Thyroid gland (tissue), 4 donors: Measurements from ENCODE around the gene ATP8A1. TPM values are rescaled to one million over a fixed set of nuclear protein-coding genes. Genes with fewer than 3 reads are reported as not detected.

Experiments
- DNase-seq, 2 donors: peaks; one replicate each; pipeline ENCODE4 v3.0.0-alpha.2; 2019
- H3K27ac ChIP-seq, 3 donors: fragments of 200-600 bp; sonication (generic); 1 replicate in 2 of 3; 2 replicates in 1 of 3; pipeline ENCODE4 v1.5.1; 2016 to 2019; ENCODE audit warnings: mild to moderate bottlenecking in 1 of 3, moderate library complexity in 1 of 3
- H3K27me3 ChIP-seq: fragments of 200-600 bp; sonication (generic); one replicate; pipeline ENCODE4 v1.5.1; 2019
- H3K36me3 ChIP-seq, 2 donors: fragments of 200-600 bp; sonication (generic); one replicate each; pipeline ENCODE4 v1.5.1; 2016 to 2019
- H3K4me1 ChIP-seq, 2 donors: fragments of 200-600 bp; sonication (generic); one replicate each; pipeline ENCODE4 v1.5.1; 2017 to 2019
- H3K4me3 ChIP-seq, 3 donors: fragments of 200-600 bp; sonication (generic); replicated peaks in 1 of 3; 1 replicate in 2 of 3; 2 replicates in 1 of 3; pipeline ENCODE4 v1.5.1; 2016; ENCODE audit warnings: mild to moderate bottlenecking in 1 of 3
- H3K9me3 ChIP-seq: fragments of 200-600 bp; sonication (generic); one replicate; pipeline ENCODE4 v1.5.1; 2017
- POLR2A ChIP-seq, 2 donors: fragments of 450-650 bp; IDR thresholded peaks; one replicate each; pipeline ENCODE4 v1.6.1; 2017; ENCODE audit warnings: antibody characterized with exemption in 2 of 2, mild to moderate bottlenecking in 2 of 2, moderate library complexity in 1 of 2
- WGBS, 2 donors: methylation state at CpG; one replicate each; pipeline ENCODE4 v1.1.5; 2017; 5-methylcytosine and 5-hydroxymethylcytosine counted together
- intact Hi-C: fragments of 100-400 bp; cut with DNase I; formaldehyde crosslinking; loops from one replicate; pipeline ENCODE4 v1.15.1; 2023
- total RNA-seq, 4 donors: library from RNA; depleted of rRNA; stranded (reverse); fragments of >200 nt; gene quantifications; one replicate each; pipeline ENCODE4 v1.2.3, GENCODE V29; 2016
- TF ChIP-seq, protein P1 (sequence below), 6 experiments: fragments of 200-600 bp in 3 of 6; fragments of 450-650 bp in 3 of 6; sonication (generic) in 3 of 6; IDR thresholded peaks; one replicate each; pipeline ENCODE4 v1.5.1; 2016 to 2019; ENCODE audit warnings: antibody characterized with exemption in 6 of 6, mild to moderate bottlenecking in 2 of 6, inconsistent platforms in 1 of 6, moderate library complexity in 1 of 6

ATP8A1 gene
- total RNA-seq, 4 donors from 2014 or later, result 191 to 274 (median 245) TPM

DNA sequence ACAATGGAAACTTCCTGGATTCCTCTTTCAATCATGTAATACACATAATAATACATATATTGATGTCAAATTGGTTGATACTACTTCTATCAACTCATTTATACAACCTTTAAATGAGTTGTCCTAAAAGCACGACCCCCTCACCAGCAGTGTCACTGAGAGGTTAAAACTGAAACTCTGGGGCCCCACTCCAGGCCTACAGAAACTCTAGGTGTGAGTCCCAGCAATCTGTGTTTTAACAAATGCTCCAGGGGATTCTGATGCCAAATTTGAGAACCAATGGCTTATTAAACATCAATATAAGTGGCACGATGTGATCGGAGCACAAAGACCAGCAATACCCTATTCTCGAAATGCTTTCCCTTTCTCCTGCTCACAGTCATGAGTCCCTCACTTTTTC is 47.9 kb downstream of the ATP8A1 start:
- Histone ChIP-seq H3K9me3 (no peaks in the 10 kb centered on the region), H3K36me3 (peaks cover 0 to 9% of the 10 kb centered on the region in 2 donors), H3K4me1 (peaks cover 16 to 22% of the 10 kb centered on the region in 2 donors), H3K27ac (no peak overlapping the region), H3K27me3 (no peaks in the 10 kb centered on the region), H3K4me3 (no peak overlapping the region)
- no peak for DNase-seq
- intact Hi-C loops, result no loop called here
- no peak for TF ChIP-seq POLR2A (IDR thresholded peaks at IDR 0.05)
- TF ChIP-seq, protein P1, sequence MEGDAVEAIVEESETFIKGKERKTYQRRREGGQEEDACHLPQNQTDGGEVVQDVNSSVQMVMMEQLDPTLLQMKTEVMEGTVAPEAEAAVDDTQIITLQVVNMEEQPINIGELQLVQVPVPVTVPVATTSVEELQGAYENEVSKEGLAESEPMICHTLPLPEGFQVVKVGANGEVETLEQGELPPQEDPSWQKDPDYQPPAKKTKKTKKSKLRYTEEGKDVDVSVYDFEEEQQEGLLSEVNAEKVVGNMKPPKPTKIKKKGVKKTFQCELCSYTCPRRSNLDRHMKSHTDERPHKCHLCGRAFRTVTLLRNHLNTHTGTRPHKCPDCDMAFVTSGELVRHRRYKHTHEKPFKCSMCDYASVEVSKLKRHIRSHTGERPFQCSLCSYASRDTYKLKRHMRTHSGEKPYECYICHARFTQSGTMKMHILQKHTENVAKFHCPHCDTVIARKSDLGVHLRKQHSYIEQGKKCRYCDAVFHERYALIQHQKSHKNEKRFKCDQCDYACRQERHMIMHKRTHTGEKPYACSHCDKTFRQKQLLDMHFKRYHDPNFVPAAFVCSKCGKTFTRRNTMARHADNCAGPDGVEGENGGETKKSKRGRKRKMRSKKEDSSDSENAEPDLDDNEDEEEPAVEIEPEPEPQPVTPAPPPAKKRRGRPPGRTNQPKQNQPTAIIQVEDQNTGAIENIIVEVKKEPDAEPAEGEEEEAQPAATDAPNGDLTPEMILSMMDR (IDR thresholded peaks at IDR 0.05), result no peak
- 94 to 98% methylated on average over 4 of the region's 4 CpGs for WGBS, 2 donors

DNA sequence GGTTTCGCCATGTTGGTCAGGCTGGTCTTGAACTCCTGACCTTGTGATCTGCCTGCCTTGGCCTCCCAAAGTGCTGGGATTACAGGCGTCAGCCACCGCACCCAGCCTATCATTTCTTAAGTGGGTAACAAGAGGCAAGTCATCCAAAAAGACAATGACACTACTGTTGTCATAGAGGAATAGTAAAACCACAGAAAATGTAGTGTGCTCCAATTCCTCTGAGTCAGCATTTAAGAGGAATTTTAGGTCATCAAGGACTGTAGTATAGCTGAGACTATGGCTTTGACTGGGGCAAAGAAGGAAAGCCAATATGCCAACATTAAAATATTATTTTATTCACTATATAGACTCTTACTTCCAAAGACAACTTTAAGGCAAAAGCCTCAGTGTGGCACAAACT is 48.4 kb downstream of the ATP8A1 start:
- DNase-seq, result no peak
- Histone ChIP-seq H3K4me1 (peaks cover 16 to 22% of the 10 kb centered on the region in 2 donors), H3K27me3 (no peaks in the 10 kb centered on the region), H3K9me3 (no peaks in the 10 kb centered on the region), H3K4me3 (no peak overlapping the region), H3K27ac (no peak overlapping the region), H3K36me3 (peaks cover 0 to 9% of the 10 kb centered on the region in 2 donors)
- intact Hi-C loops, result no loop called here
- WGBS, 2 donors, result 100% methylated on average over 3 of the region's 3 CpGs
- TF ChIP-seq, protein P1 (IDR thresholded peaks at IDR 0.05), result no peak
- no peak for TF ChIP-seq POLR2A (IDR thresholded peaks at IDR 0.05)

DNA sequence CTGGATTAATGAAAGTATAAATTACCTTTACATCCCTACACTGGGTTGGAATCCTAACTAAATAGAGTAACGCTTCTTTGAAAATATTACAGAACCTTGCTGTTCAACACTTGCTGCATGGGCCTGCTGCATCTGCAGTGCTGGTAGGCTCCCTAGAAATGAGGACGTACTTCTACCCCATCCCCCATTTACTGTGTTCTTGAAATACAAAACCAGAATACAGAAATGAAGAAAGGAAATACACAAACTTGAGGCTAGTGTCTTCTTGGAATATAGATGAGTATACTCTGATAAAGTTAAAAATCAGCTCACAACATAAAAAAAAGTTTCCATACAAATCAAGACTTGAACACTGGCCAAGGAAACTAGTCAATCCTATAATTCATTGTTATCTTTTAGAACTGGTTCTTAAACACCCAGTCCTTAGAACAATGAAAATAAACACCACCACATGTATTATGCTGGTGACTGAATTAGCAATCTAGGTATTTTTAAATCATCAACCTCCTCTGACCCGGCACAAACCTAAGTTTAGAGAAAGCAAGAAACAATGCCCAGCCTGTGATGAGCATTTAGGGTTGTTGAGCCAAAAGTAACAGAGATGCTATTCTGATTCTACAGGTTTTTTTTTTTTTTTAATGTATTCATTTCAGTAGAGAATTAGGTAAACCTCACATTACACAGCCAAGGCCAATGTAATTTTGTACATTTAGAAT is 49.7 kb downstream of the ATP8A1 start:
- Histone ChIP-seq H3K4me3 (no peak overlapping the region), H3K9me3 (no peaks in the 10 kb centered on the region), H3K36me3 (peaks cover 0 to 9% of the 10 kb centered on the region in 2 donors), H3K27me3 (no peaks in the 10 kb centered on the region), H3K27ac (no peak overlapping the region), H3K4me1 (peaks cover 16 to 22% of the 10 kb centered on the region in 2 donors)
- WGBS, 2 donors, result 76 to 78% methylated on average over 3 of the region's 3 CpGs
- intact Hi-C loops, result no loop called here
- TF ChIP-seq, protein P1 (IDR thresholded peaks at IDR 0.05), result no peak
- DNase-seq, result no peak

DNA sequence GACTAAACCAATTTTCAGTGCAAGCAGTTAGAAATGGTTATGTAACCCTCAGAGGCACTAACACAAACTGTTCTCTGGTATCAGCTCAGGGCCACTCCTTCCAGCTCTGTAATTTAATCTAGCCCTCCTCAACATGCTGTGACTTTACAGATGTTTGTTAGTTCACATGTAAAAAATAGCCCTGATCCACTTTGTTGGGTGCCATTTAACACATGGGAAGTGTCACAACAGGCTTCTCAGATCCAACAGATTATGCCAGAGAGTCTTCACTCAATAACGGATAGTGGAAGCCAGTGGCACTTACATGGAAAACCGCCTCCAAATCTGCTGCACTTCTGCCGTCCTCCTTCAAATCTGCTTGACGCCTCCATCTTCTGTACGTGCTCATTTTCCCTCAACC is 51.6 kb downstream of the ATP8A1 start:
- intact Hi-C loops, result no loop called here
- no peak overlapping the region for H3K27ac ChIP-seq
- WGBS, 2 donors, result 89 to 91% methylated on average over 5 of the region's 5 CpGs
- H3K4me3 ChIP-seq, result no peak overlapping the region
- peak in 1 of 2 donors; percentile 6 for DNase-seq
- H3K4me1 ChIP-seq, result peaks cover 16 to 22% of the 10 kb centered on the region in 2 donors
- TF ChIP-seq, protein P1 (IDR thresholded peaks at IDR 0.05), result no peak
- no peak for TF ChIP-seq POLR2A (IDR thresholded peaks at IDR 0.05)
- H3K36me3 ChIP-seq, result no peaks in the 10 kb centered on the region
- no peaks in the 10 kb centered on the region for H3K27me3 ChIP-seq
- H3K9me3 ChIP-seq, result no peaks in the 10 kb centered on the region

DNA sequence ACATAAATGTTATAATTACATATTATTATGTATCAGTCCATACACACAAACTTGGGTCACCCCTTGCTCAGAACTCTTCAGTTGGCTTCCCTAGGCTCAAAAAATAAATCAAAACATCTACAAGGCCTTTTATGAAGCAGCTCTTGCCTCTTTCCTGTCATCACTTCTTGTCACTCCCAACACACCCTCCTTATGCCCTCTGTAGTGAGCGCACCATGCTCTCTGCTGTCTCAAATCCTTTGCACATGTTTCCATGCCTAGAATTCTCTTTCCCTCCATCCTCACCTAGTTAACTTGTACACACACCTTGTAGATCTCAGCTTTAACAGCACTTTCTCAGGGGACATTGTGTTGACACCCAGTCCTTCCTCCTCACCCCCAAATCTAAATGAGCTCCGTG is 53.0 kb downstream of the ATP8A1 start:
- no peak for DNase-seq
- TF ChIP-seq POLR2A (IDR thresholded peaks at IDR 0.05), result no peak
- TF ChIP-seq, protein P1 (IDR thresholded peaks at IDR 0.05), result no peak
- WGBS, 2 donors, result 93 to 98% methylated on average over 2 of the region's 2 CpGs
- Histone ChIP-seq H3K4me3 (no peak overlapping the region), H3K9me3 (no peaks in the 10 kb centered on the region), H3K27me3 (no peaks in the 10 kb centered on the region), H3K27ac (no peak overlapping the region), H3K4me1 (peaks cover 16 to 28% of the 10 kb centered on the region in 2 donors), H3K36me3 (no peaks in the 10 kb centered on the region)
- intact Hi-C loops, result no loop called here
